SU-DHL-6 (cell line): ENCODE results near the gene CDYL2.

ENCODE experiments used
- H2AFZ ChIP-seq: fragments of 200-600 bp; sonication (generic); 2 replicates; pipeline ENCODE4 v1.6.1; 2014; ENCODE audit warnings: low read depth, mild to moderate bottlenecking, moderate library complexity, mixed read lengths, antibody characterized with exemption, low read length; ENCODE audit not compliant: severe bottlenecking
- H3F3A ChIP-seq: fragments of 200-600 bp; shearing (Covaris generic); 2 replicates; pipeline ENCODE4 v1.6.0; 2016; ENCODE audit warnings: antibody characterized with exemption, mild to moderate bottlenecking; ENCODE audit not compliant: insufficient read depth
- H3K27ac ChIP-seq: fragments of 200-600 bp; sonication (generic); 2 replicates; pipeline ENCODE4 v1.5.1; 2016; ENCODE audit warnings: low read depth, mild to moderate bottlenecking, low read length, moderate library complexity, mixed read lengths
- H3K27me3 ChIP-seq: fragments of 200-600 bp; sonication (generic), shearing (Covaris generic); 2 replicates; pipeline ENCODE4 v1.6.0; 2014; ENCODE audit warnings: mild to moderate bottlenecking, low read length
- H3K36me3 ChIP-seq: fragments of 200-600 bp; sonication (generic); 2 replicates; pipeline ENCODE4 v1.6.1; 2014; ENCODE audit warnings: mild to moderate bottlenecking, low read length, mixed read lengths
- H3K4me2 ChIP-seq: fragments of 300-600, 200-600 bp; shearing (Covaris generic), sonication (generic); 2 replicates; pipeline ENCODE4 v1.6.0; 2014; ENCODE audit warnings: low read length, low read depth, mild to moderate bottlenecking; ENCODE audit not compliant: poor library complexity, severe bottlenecking
- H3K4me3 ChIP-seq: fragments of 200-600 bp; sonication (generic); 2 replicates; pipeline ENCODE4 v1.5.1; 2014; ENCODE audit warnings: antibody characterized with exemption, low read length, mild to moderate bottlenecking, mixed read lengths; ENCODE audit not compliant: insufficient read depth, poor library complexity, severe bottlenecking
- H3K79me2 ChIP-seq: fragments of 200-600 bp; sonication (generic); 2 replicates; pipeline ENCODE4 v1.6.1; 2014; ENCODE audit warnings: mild to moderate bottlenecking, low read length, moderate library complexity; ENCODE audit not compliant: insufficient read depth
- H3K9ac ChIP-seq: fragments of 200-600 bp; sonication (generic); 2 replicates; pipeline ENCODE4 v1.7.0; 2014; ENCODE audit warnings: mild to moderate bottlenecking, low read length
- H3K9me2 ChIP-seq: fragments of 200-600 bp; sonication (generic); replicated peaks from 2 replicates; pipeline ENCODE4 v1.6.1; 2014; ENCODE audit warnings: low read length; ENCODE audit not compliant: insufficient read depth
- H3K9me3 ChIP-seq: fragments of 200-600 bp; sonication (generic); 2 replicates; pipeline ENCODE4 v1.6.1; 2014; ENCODE audit warnings: low read length, mixed read lengths; ENCODE audit not compliant: insufficient read depth
- H4K20me1 ChIP-seq: fragments of 200-600 bp; sonication (generic); 2 replicates; pipeline ENCODE4 v1.6.1; 2014; ENCODE audit warnings: low read depth, mild to moderate bottlenecking, antibody characterized with exemption, low read length, moderate library complexity, mixed read lengths
- CTCF ChIP-seq: fragments of 200-600 bp; sonication (generic); IDR thresholded peaks from one replicate; pipeline ENCODE4 v1.5.1; 2017; ENCODE audit warnings: antibody characterized with exemption, mild to moderate bottlenecking, low read length, moderate library complexity; ENCODE audit not compliant: insufficient read depth, poor library complexity, severe bottlenecking
- EZH2phosphoT487 ChIP-seq: fragments of 200-600 bp; sonication (generic), shearing (Covaris generic); conservative IDR thresholded peaks from 2 replicates; pipeline ENCODE4 v1.6.1; 2018; ENCODE audit warnings: mild to moderate bottlenecking, antibody characterized with exemption, low read length, moderate library complexity, mixed read lengths

Gene CDYL2

GRCh38 chr16:80850757-80851156, 46.4 kb upstream of the CDYL2 start:
- Histone ChIP-seq H3K27me3 (no peaks in the 10 kb centered on the region), H3F3A (no peaks in the 10 kb centered on the region), H3K36me3 (no peaks in the 10 kb centered on the region), H3K9ac (no peak overlapping the region), H3K9me2 (no peaks in the 10 kb centered on the region), H4K20me1 (no peaks in the 10 kb centered on the region), H3K4me2 (no peak overlapping the region), H3K4me3 (no peak overlapping the region), H3K9me3 (no peaks in the 10 kb centered on the region), H2AFZ (no peak overlapping the region), H3K79me2 (no peaks in the 10 kb centered on the region), H3K27ac (no peak overlapping the region)
- TF ChIP-seq EZH2phosphoT487 (no peak), CTCF (no peak)

- Histone ChIP-seq H3F3A (no peaks in the 10 kb centered on the region), H3K27me3 (no peaks in the 10 kb centered on the region), H3K79me2 (no peaks in the 10 kb centered on the region), H4K20me1 (no peaks in the 10 kb centered on the region), H3K27ac (no peak overlapping the region), H3K36me3 (no peaks in the 10 kb centered on the region), H2AFZ (no peak overlapping the region), H3K4me2 (no peak overlapping the region), H3K9ac (no peak overlapping the region), H3K9me3 (no peaks in the 10 kb centered on the region), H3K9me2 (no peaks in the 10 kb centered on the region), H3K4me3 (no peak overlapping the region)
- TF ChIP-seq EZH2phosphoT487 (no peak), CTCF (no peak)
Observed at GRCh38 chr16:80848862-80849261, 44.5 kb upstream of the CDYL2 start.

GRCh38 chr16:80846680-80847079, 42.3 kb upstream of the CDYL2 start:
- Histone ChIP-seq H3K79me2 (no peaks in the 10 kb centered on the region), H2AFZ (no peak overlapping the region), H4K20me1 (no peaks in the 10 kb centered on the region), H3K27me3 (no peaks in the 10 kb centered on the region), H3K4me3 (no peak overlapping the region), H3K9me3 (no peaks in the 10 kb centered on the region), H3K36me3 (no peaks in the 10 kb centered on the region), H3K27ac (no peak overlapping the region), H3K4me2 (no peak overlapping the region), H3F3A (no peaks in the 10 kb centered on the region), H3K9ac (no peak overlapping the region), H3K9me2 (no peaks in the 10 kb centered on the region)
- TF ChIP-seq CTCF = no peak
- no peak for TF ChIP-seq EZH2phosphoT487

GRCh38 chr16:80846275-80846674, 41.9 kb upstream of the CDYL2 start:
- Histone ChIP-seq H3K27me3 (no peaks in the 10 kb centered on the region), H3K9me3 (no peaks in the 10 kb centered on the region), H3K9me2 (no peaks in the 10 kb centered on the region), H3K27ac (no peak overlapping the region), H3F3A (no peaks in the 10 kb centered on the region), H3K4me3 (no peak overlapping the region), H4K20me1 (no peaks in the 10 kb centered on the region), H3K9ac (no peak overlapping the region), H3K36me3 (no peaks in the 10 kb centered on the region), H3K4me2 (no peak overlapping the region), H3K79me2 (no peaks in the 10 kb centered on the region), H2AFZ (no peak overlapping the region)
- TF ChIP-seq EZH2phosphoT487 (no peak), CTCF (no peak)
